Colonic mucosa (tissue), 4 donors: ENCODE results near the gene GDF15. TPM values are rescaled to one million over a fixed set of nuclear protein-coding genes. Genes with fewer than 3 reads are reported as not detected.
A peak's percentile ranks its signal among the peaks of the same experiment; 100 is the strongest.

ENCODE experiments used
- DNase-seq: peaks from one replicate; pipeline ENCODE4 v3.0.0-alpha.2; 2020
- H3K27ac ChIP-seq: fragments of 200-600 bp; one replicate; pipeline ENCODE4 v1.8.0; 2021
- H3K27me3 ChIP-seq: fragments of 200-600 bp; one replicate; pipeline ENCODE4 v1.8.0; 2021
- H3K36me3 ChIP-seq: fragments of 200-600 bp; one replicate; pipeline ENCODE4 v1.8.0; 2021
- H3K4me1 ChIP-seq: fragments of 200-600 bp; one replicate; pipeline ENCODE4 v1.8.0; 2021; ENCODE audit warnings: mild to moderate bottlenecking
- H3K4me3 ChIP-seq: fragments of 200-600 bp; one replicate; pipeline ENCODE4 v1.8.0; 2021
- H3K9ac ChIP-seq, 2 donors: one replicate each; pipeline ENCODE4 v1.7.0; 2013; ENCODE audit warnings: control low read depth in 2 of 2, low read depth in 2 of 2, low read length in 2 of 2
- H3K9me3 ChIP-seq: fragments of 200-600 bp; one replicate; pipeline ENCODE4 v1.8.0; 2021
- intact Hi-C: fragments of 100-400 bp; cut with DNase I; formaldehyde crosslinking; loops from one replicate; pipeline ENCODE4 v1.14.1; 2022
- total RNA-seq, 2 donors: library from RNA; stranded (reverse); fragmentation: NEBNext Ultra II Directional in 1 of 2; extraction: Animal tissue kit (Norgen Biotek cat#: 25700) in 1 of 2; gene quantifications; one replicate each; pipeline ENCODE4 v1.2.1, GENCODE V29; 2021
- TF ChIP-seq, protein P1 (sequence below): fragments of 200-600 bp; IDR thresholded peaks from one replicate; pipeline ENCODE4 v1.8.0; 2022; ENCODE audit warnings: antibody characterized with exemption, mild to moderate bottlenecking
- donor health status: healthy.
- donor health status: DM: no; HTN: no; CAD: no.
- donor health status: DM: no; HTN: no; CAD: no.

Gene GDF15
- total RNA-seq, 2 donors from 2014 or later = 120 to 159 TPM

DNA sequence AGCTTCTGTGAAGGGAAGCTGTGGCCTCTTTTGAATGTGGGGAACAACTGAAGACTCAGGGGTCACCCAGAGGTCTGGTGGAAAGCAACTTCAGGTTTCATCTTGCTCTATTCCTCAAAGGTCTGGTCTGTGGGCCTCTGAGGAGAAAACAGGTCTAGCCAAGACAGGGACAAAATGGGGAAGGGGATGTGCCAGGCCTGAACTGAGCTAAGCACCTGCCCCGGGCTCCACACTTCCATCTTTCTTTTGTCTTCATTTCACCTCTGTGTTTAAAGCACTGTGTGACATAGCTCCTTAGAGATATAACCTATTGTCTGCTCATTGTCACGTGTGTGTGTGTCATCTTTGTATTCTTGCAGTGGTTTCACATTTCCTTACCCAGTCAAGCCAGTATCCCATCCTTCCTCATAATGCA lies 19.9 kb upstream of the GDF15 start:
- TF ChIP-seq, protein P1, sequence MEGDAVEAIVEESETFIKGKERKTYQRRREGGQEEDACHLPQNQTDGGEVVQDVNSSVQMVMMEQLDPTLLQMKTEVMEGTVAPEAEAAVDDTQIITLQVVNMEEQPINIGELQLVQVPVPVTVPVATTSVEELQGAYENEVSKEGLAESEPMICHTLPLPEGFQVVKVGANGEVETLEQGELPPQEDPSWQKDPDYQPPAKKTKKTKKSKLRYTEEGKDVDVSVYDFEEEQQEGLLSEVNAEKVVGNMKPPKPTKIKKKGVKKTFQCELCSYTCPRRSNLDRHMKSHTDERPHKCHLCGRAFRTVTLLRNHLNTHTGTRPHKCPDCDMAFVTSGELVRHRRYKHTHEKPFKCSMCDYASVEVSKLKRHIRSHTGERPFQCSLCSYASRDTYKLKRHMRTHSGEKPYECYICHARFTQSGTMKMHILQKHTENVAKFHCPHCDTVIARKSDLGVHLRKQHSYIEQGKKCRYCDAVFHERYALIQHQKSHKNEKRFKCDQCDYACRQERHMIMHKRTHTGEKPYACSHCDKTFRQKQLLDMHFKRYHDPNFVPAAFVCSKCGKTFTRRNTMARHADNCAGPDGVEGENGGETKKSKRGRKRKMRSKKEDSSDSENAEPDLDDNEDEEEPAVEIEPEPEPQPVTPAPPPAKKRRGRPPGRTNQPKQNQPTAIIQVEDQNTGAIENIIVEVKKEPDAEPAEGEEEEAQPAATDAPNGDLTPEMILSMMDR = no peak
- H3K36me3 ChIP-seq = no peaks in the 10 kb centered on the region
- no peak for DNase-seq
- no peaks in the 10 kb centered on the region for H3K27me3 ChIP-seq
- H3K9me3 ChIP-seq = no peaks in the 10 kb centered on the region
- peak overlapping the region; percentile 90 for H3K27ac ChIP-seq
- peaks cover 5% of the 10 kb centered on the region for H3K4me1 ChIP-seq
- intact Hi-C loops = no loop called here
- H3K9ac ChIP-seq = peak overlapping the region in 1 of 2 donors; percentile 69
- H3K4me3 ChIP-seq = no peak overlapping the region

GRCh38 chr19:18368504-18369222 lies 17.3 kb upstream of the GDF15 start:
- TF ChIP-seq, protein P1 = no peak
- Histone ChIP-seq H3K27me3 (no peaks in the 10 kb centered on the region), H3K4me3 (no peak overlapping the region), H3K36me3 (no peaks in the 10 kb centered on the region), H3K9ac (no peak overlapping the region), H3K9me3 (no peaks in the 10 kb centered on the region), H3K4me1 (peaks cover 10% of the 10 kb centered on the region), H3K27ac (no peak overlapping the region)
- intact Hi-C loops = no loop called here
- no peak for DNase-seq

- Histone ChIP-seq H3K9me3 (no peaks in the 10 kb centered on the region), H3K27ac (peak overlapping the region; percentile 73), H3K9ac (peak overlapping the region in 1 of 2 donors; percentile 92), H3K36me3 (no peaks in the 10 kb centered on the region), H3K4me3 (no peak overlapping the region), H3K4me1 (peaks cover 15% of the 10 kb centered on the region), H3K27me3 (no peaks in the 10 kb centered on the region)
- intact Hi-C loops = no loop called here
- TF ChIP-seq, protein P1 = no peak
- no peak for DNase-seq
Measured at GRCh38 chr19:18373407-18373891, 12.5 kb upstream of the GDF15 start.

DNA sequence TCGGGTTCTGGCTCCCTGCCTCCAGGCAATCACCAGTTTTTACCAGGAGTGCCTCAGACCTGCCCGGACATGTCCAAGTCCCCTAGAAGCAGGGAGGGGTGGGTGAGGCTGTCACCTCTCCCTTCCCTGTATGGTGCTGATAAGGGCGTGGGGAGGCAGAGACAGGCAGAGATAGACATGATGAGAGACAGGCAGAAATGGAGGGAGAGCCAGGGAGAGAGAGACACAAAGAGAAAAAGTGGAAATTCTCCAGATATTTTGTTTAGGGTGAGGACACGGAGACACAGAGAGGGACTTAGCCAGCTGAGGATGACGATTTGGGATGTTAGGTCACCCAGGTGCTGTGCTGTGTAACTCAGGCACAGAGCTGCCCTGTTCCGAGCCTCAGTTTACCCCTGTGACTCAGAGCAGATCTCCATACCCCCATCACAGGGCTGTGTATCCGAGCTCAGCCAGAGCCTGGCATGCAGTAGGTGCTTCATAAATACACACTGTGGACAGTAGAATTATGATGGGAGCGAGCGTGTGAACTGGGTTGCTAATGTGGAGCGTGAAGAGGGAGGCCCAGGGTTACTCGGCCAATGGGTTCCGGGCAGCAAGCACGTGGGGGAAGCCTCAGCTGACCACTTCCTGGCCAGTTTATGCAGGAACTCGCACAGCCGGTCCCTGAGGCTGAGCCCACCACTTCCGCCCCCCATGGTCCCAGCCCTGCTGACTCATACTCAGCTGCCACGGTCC lies 11.9 kb upstream of the GDF15 start:
- Histone ChIP-seq H3K9me3 (no peaks in the 10 kb centered on the region), H3K4me1 (peaks cover 15% of the 10 kb centered on the region), H3K36me3 (no peaks in the 10 kb centered on the region), H3K4me3 (no peak overlapping the region), H3K27ac (peak overlapping the region; percentile 73), H3K27me3 (no peaks in the 10 kb centered on the region), H3K9ac (peak overlapping the region in 1 of 2 donors; percentile 92)
- TF ChIP-seq, protein P1 = no peak
- peak; percentile 83 for DNase-seq
- intact Hi-C loops = no loop called here

GRCh38 chr19:18377026-18377425 lies 8.9 kb upstream of the GDF15 start:
- no peak overlapping the region for H3K4me3 ChIP-seq
- TF ChIP-seq, protein P1 = no peak
- peak overlapping the region; percentile 56 for H3K27ac ChIP-seq
- H3K27me3 ChIP-seq = no peaks in the 10 kb centered on the region
- peaks cover 15% of the 10 kb centered on the region for H3K4me1 ChIP-seq
- H3K9me3 ChIP-seq = no peaks in the 10 kb centered on the region
- H3K36me3 ChIP-seq = no peaks in the 10 kb centered on the region
- intact Hi-C loops = no loop called here
- DNase-seq = peak; percentile 60
- H3K9ac ChIP-seq = no peak overlapping the region
